Renal pelvis (tissue), 4 donors: ENCODE measurements around the gene GUCY1A2. TPM values are rescaled to one million over a fixed set of nuclear protein-coding genes. Genes with fewer than 3 reads are reported as not detected.
"Not testable (repeated sequence)": the region's sequence is repeated elsewhere in the genome, so short reads cannot be mapped to it uniquely, and the experiment has no call there.

Experiments
- DNase-seq: peaks from one replicate; pipeline ENCODE4 v3.0.0-alpha.2; 2013
- polyA plus RNA-seq, 3 donors: library from polyadenylated mRNA; unstranded; fragments of 120-200 nt; gene quantifications; one replicate each; pipeline ENCODE4 v1.2.1, GENCODE V29; 2013; ENCODE audit not compliant: insufficient read length in 3 of 3

Gene GUCY1A2
- polyA plus RNA-seq, 3 donors: 2.0 to 2.7 (median 2.5) TPM

- no peak for DNase-seq
These were observed 75.2 kb downstream of the GUCY1A2 start for GRCh38 chr11:106943089-106943488.

GRCh38 chr11:106939157-106939556 lies 79.1 kb downstream of the GUCY1A2 start:
- DNase-seq: no peak

GRCh38 chr11:106937111-106937510 lies 81.2 kb downstream of the GUCY1A2 start:
- DNase-seq: no peak

GRCh38 chr11:106925245-106925644 lies 93.0 kb downstream of the GUCY1A2 start:
- DNase-seq: no peak

GRCh38 chr11:106920899-106921509 lies 97.3 kb downstream of the GUCY1A2 start:
- no peak for DNase-seq

GRCh38 chr11:106917973-106918372 lies 100.3 kb downstream of the GUCY1A2 start:
- DNase-seq: no peak

- DNase-seq: no peak
These were observed 103.9 kb downstream of the GUCY1A2 start for GRCh38 chr11:106914409-106914808.

GRCh38 chr11:106913141-106913540 lies 105.1 kb downstream of the GUCY1A2 start:
- DNase-seq: no peak

- no peak for DNase-seq
These were observed 113.5 kb downstream of the GUCY1A2 start for GRCh38 chr11:106904826-106905225.

- no peak for DNase-seq
These were observed 128.6 kb downstream of the GUCY1A2 start for GRCh38 chr11:106889718-106890117.

- no peak for DNase-seq
These were observed 129.9 kb downstream of the GUCY1A2 start for GRCh38 chr11:106888386-106888785.

- not testable (repeated sequence) for DNase-seq
These were observed 134.6 kb downstream of the GUCY1A2 start for GRCh38 chr11:106883693-106884092.

GRCh38 chr11:106879832-106880546 lies 138.3 kb downstream of the GUCY1A2 start:
- no peak for DNase-seq

GRCh38 chr11:106879029-106879428 lies 139.2 kb downstream of the GUCY1A2 start:
- no peak for DNase-seq

GRCh38 chr11:106875013-106875412 lies 143.3 kb downstream of the GUCY1A2 start:
- no peak for DNase-seq

GRCh38 chr11:106872246-106872645 lies 146.0 kb downstream of the GUCY1A2 start:
- no peak for DNase-seq

- no peak for DNase-seq
These were observed 160.1 kb downstream of the GUCY1A2 start for GRCh38 chr11:106858200-106858599.

- no peak for DNase-seq
These were observed 161.7 kb downstream of the GUCY1A2 start for GRCh38 chr11:106856566-106856965.

GRCh38 chr11:106854429-106854828 lies 163.8 kb downstream of the GUCY1A2 start:
- no peak for DNase-seq

GRCh38 chr11:106853850-106854401 lies 164.3 kb downstream of the GUCY1A2 start:
- no peak for DNase-seq

- DNase-seq: no peak
These were observed 165.5 kb downstream of the GUCY1A2 start for GRCh38 chr11:106852779-106853178.

- DNase-seq: no peak
These were observed 169.8 kb downstream of the GUCY1A2 start for GRCh38 chr11:106848526-106848925.

GRCh38 chr11:106842134-106842533 lies 176.1 kb downstream of the GUCY1A2 start:
- DNase-seq: no peak
